ENCODE data around the gene FMR1NB.

- TF ChIP-seq CTCF (IDR thresholded peaks at IDR 0.05) (no peak), POLR2AphosphoS5 (IDR thresholded peaks at IDR 0.05; ENCODE audit: low read depth, low read length) (no peak), SIN3A (IDR thresholded peaks at IDR 0.05; ENCODE audit: borderline replicate concordance, insufficient read depth, low read depth, low read length) (no peak), REST (IDR thresholded peaks at IDR 0.05; ENCODE audit: insufficient read depth in 1 of 2, low read depth in 2 of 2, low read length in 1 of 2) (no peak), TCF7L2 (IDR thresholded peaks at IDR 0.05; ENCODE audit: low read depth, low read length) (no peak)
Observed at GRCh38 chrX:147962476-147962875, 18.7 kb upstream of the FMR1NB start.

Measured in Panc1 (cell line).